Retinal pigment epithelial cell (primary cell): ENCODE results near the gene TOMM5.

Experiments used
- DNase-seq: peaks from one replicate; pipeline ENCODE4 v3.0.0-alpha.2; 2010; ENCODE audit warnings: low read depth
- H3K4me3 ChIP-seq: 2 replicates; pipeline ENCODE4 v1.5.1; 2011; ENCODE audit warnings: mild to moderate bottlenecking, low read length, control low read depth, moderate library complexity
- CTCF ChIP-seq: conservative IDR thresholded peaks from 2 replicates; pipeline ENCODE4 v1.5.1; 2011; ENCODE audit warnings: low read depth, low read length, control low read depth, inconsistent platforms

TOMM5 gene

GRCh38 chr9:37635808-37636207, 43.4 kb upstream of the TOMM5 start:
- H3K4me3 ChIP-seq = no peak overlapping the region
- DNase-seq = no peak

GRCh38 chr9:37632479-37632878, 40.1 kb upstream of the TOMM5 start:
- no peak for TF ChIP-seq CTCF
- no peak for DNase-seq
- no peak overlapping the region for H3K4me3 ChIP-seq

More at GRCh38 chr9:37635808-37636207, 43.4 kb upstream of the TOMM5 start:
- TF ChIP-seq CTCF = no peak

GRCh38 chr9:37626708-37627292, 34.4 kb upstream of the TOMM5 start:
- DNase-seq = no peak
- H3K4me3 ChIP-seq = no peak overlapping the region

GRCh38 chr9:37625758-37626147, 33.4 kb upstream of the TOMM5 start:
- no peak overlapping the region for H3K4me3 ChIP-seq
- DNase-seq = no peak
- TF ChIP-seq CTCF = no peak

More at GRCh38 chr9:37626708-37627292, 34.4 kb upstream of the TOMM5 start:
- TF ChIP-seq CTCF = no peak

- no peak overlapping the region for H3K4me3 ChIP-seq
These were observed 32.8 kb upstream of the TOMM5 start for GRCh38 chr9:37625036-37625757.

GRCh38 chr9:37624073-37624472, 31.7 kb upstream of the TOMM5 start:
- DNase-seq = no peak
- TF ChIP-seq CTCF = no peak
- H3K4me3 ChIP-seq = no peak overlapping the region

More at GRCh38 chr9:37625036-37625757, 32.8 kb upstream of the TOMM5 start:
- no peak for DNase-seq
- no peak for TF ChIP-seq CTCF

- DNase-seq = no peak
- TF ChIP-seq CTCF = no peak
- no peak overlapping the region for H3K4me3 ChIP-seq
These were observed 30.9 kb upstream of the TOMM5 start for GRCh38 chr9:37623267-37623666.
